SU-DHL-6 (cell line): ENCODE data around the gene SLC13A5.

Experiments
- CTCF ChIP-seq: fragments of 200-600 bp; sonication (generic); IDR thresholded peaks from one replicate; pipeline ENCODE4 v1.5.1; 2017; ENCODE audit warnings: antibody characterized with exemption, mild to moderate bottlenecking, low read length, moderate library complexity; ENCODE audit not compliant: insufficient read depth, poor library complexity, severe bottlenecking
- EZH2phosphoT487 ChIP-seq: fragments of 200-600 bp; sonication (generic), shearing (Covaris generic); conservative IDR thresholded peaks from 2 replicates; pipeline ENCODE4 v1.6.1; 2018; ENCODE audit warnings: mild to moderate bottlenecking, antibody characterized with exemption, low read length, moderate library complexity, mixed read lengths

- TF ChIP-seq EZH2phosphoT487, result no peak
- no peak for TF ChIP-seq CTCF
Measured at GRCh38 chr17:6721744-6722143, 8.6 kb upstream of the SLC13A5 start.
